CD4-positive, CD25-positive, alpha-beta regulatory T cell (primary cell): ENCODE measurements around the gene KCNB1. TPM values are rescaled to one million over a fixed set of nuclear protein-coding genes. Genes with fewer than 3 reads are reported as not detected.

Source experiments
- ATAC-seq, 2 donors: fragments of 150-1000 bp; cut with Tn5 transposase; one replicate each; pipeline ENCODE4 v1.10.0; 2021; ENCODE audit warnings: low read depth in 2 of 2, moderate number of reproducible peaks in 2 of 2, moderate library complexity in 1 of 2
- DNase-seq, 3 donors: peaks; one replicate each; pipeline versions ENCODE4 v3.0.0 to v3.0.0-alpha.2; 2012 to 2022; ENCODE audit warnings: mixed read lengths in 1 of 3
- H3K27ac ChIP-seq: one replicate; pipeline ENCODE4 v1.7.0; 2013; ENCODE audit warnings: mild to moderate bottlenecking, low read length; ENCODE audit not compliant: insufficient read depth, poor library complexity, severe bottlenecking
- H3K27me3 ChIP-seq: one replicate; pipeline ENCODE4 v1.7.0; 2013; ENCODE audit warnings: low read length; ENCODE audit not compliant: control insufficient read depth, insufficient read depth
- H3K36me3 ChIP-seq: one replicate; pipeline ENCODE4 v1.7.0; 2013; ENCODE audit warnings: mild to moderate bottlenecking, low read length, moderate library complexity; ENCODE audit not compliant: control insufficient read depth, insufficient read depth
- H3K4me1 ChIP-seq: 2 replicates; pipeline ENCODE4 v1.7.0; 2013; ENCODE audit warnings: mild to moderate bottlenecking, low read length; ENCODE audit not compliant: insufficient read depth, control insufficient read depth, poor library complexity, severe bottlenecking
- H3K4me3 ChIP-seq: one replicate; pipeline ENCODE4 v1.7.0; 2013; ENCODE audit warnings: low read depth, mild to moderate bottlenecking, low read length, moderate library complexity
- H3K9me3 ChIP-seq, 2 experiments: 1 replicate in 1 of 2; 2 replicates in 1 of 2; pipeline ENCODE4 v1.7.0; 2013; ENCODE audit warnings: low read length in 2 of 2, mild to moderate bottlenecking in 1 of 2, moderate library complexity in 1 of 2; ENCODE audit not compliant: control insufficient read depth in 2 of 2
- H3K27ac Mint-ChIP-seq, 3 donors: one replicate each; pipeline ENCODE4 v1.8.0; 2020 to 2022; ENCODE audit warnings: mild to moderate bottlenecking in 3 of 3, mixed read lengths in 3 of 3, moderate library complexity in 2 of 3
- H3K27me3 Mint-ChIP-seq: one replicate; pipeline ENCODE4 v1.8.0; 2022; ENCODE audit warnings: mild to moderate bottlenecking, mixed read lengths
- H3K36me3 Mint-ChIP-seq: one replicate; pipeline ENCODE4 v1.8.0; 2020; ENCODE audit warnings: mixed read lengths
- H3K4me1 Mint-ChIP-seq, 4 donors: one replicate each; pipeline ENCODE4 v1.8.0; 2020 to 2022; ENCODE audit warnings: mixed read lengths in 4 of 4, mild to moderate bottlenecking in 1 of 4
- H3K4me3 Mint-ChIP-seq, 4 donors: one replicate each; pipeline ENCODE4 v1.8.0; 2020 to 2022; ENCODE audit warnings: mild to moderate bottlenecking in 4 of 4, mixed read lengths in 4 of 4, moderate library complexity in 3 of 4
- H3K9me3 Mint-ChIP-seq, 7 donors: one replicate each; pipeline ENCODE4 v1.8.0; 2020 to 2022; ENCODE audit warnings: mixed read lengths in 7 of 7, mild to moderate bottlenecking in 3 of 7, moderate library complexity in 2 of 7
- polyA plus RNA-seq, 4 donors: library from polyadenylated mRNA; unstranded; fragments of 300-500 nt; fragmentation: Illumina TruSeq; gene quantifications; one replicate each; pipeline ENCODE4 v1.2.3, GENCODE V29; 2021
- total RNA-seq: library from RNA; stranded (reverse); gene quantifications from one replicate; pipeline ENCODE4 v1.2.3, GENCODE V29; 2022

KCNB1 gene
- total and polyA plus RNA-seq, 5 donors from 2014 or later, result 0.02 to 0.05 TPM; not detected in 3

- Histone ChIP-seq H3K9me3 (no peaks in the 10 kb centered on the region), H3K4me1 (no peaks in the 10 kb centered on the region), H3K27ac (no peak overlapping the region), H3K4me3 (no peak overlapping the region), H3K36me3 (no peaks in the 10 kb centered on the region), H3K27me3 (no peaks in the 10 kb centered on the region)
- Mint-ChIP-seq H3K9me3 (peaks cover 0 to 9% (median 0%) of the 10 kb centered on the region in 7 donors), H3K4me3 (no peak overlapping the region), H3K27me3 (peaks cover 10% of the 10 kb centered on the region), H3K36me3 (peaks cover 4% of the 10 kb centered on the region), H3K27ac (no peak overlapping the region), H3K4me1 (no peaks in the 10 kb centered on the region)
- DNase-seq (no peak), ATAC-seq (no peak)
Observed at GRCh38 chr20:49400410-49400809, 82.1 kb downstream of the KCNB1 start.

DNA sequence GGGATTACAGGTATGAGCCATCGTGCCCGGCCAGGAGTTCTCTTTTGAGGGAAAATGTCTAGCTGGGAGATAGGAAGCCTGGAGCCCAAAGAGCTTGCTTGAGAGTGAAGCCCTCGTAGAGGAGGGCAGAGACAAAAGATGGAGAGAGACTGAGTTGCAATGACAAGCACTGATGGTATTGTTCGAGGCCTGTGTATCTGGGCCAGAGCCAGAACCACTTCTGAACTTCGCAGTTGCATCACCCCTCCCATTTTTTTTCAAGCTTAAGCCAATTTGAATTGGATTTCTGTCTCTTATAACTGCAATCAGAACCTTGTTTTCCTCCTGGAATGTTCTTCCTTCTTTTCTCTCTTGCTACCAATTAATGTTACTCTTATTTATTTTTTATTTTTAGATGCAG lies 83.1 kb downstream of the KCNB1 start:
- Mint-ChIP-seq H3K27ac (no peak overlapping the region), H3K4me3 (no peak overlapping the region)

GRCh38 chr20:49398401-49399144 lies 83.9 kb downstream of the KCNB1 start:
- DNase-seq (no peak), ATAC-seq (no peak)
- no peak overlapping the region for H3K4me3 Mint-ChIP-seq

More for the DNA sequence above, 83.1 kb downstream of the KCNB1 start:
- Histone ChIP-seq H3K4me3 (no peak overlapping the region), H3K9me3 (no peaks in the 10 kb centered on the region), H3K27me3 (no peaks in the 10 kb centered on the region), H3K4me1 (no peaks in the 10 kb centered on the region), H3K27ac (no peak overlapping the region), H3K36me3 (no peaks in the 10 kb centered on the region)
- Mint-ChIP-seq H3K9me3 (peaks cover 0 to 9% (median 0%) of the 10 kb centered on the region in 7 donors), H3K4me1 (no peaks in the 10 kb centered on the region), H3K27me3 (peaks cover 10% of the 10 kb centered on the region), H3K36me3 (peaks cover 4% of the 10 kb centered on the region)
- ATAC-seq (no peak), DNase-seq (no peak)

DNA sequence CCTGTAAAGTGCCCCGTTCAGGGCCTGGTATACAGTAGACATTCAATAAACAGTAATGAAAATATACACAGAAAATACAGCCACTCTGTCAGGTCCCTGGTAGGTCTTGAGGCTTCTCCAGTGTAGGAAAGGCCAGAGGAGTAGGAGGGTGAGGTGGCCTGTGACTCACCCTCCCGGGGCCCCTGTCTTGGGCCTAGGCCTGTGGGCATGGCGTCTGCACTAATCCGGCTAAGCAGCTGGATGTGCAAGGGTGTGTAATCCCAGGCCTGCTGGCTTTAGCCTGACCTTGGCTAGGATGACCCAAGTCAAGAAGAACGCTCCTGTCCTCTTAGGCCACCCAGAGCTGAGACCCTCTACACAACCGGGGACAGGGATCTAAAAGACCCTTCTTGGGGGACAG lies 84.9 kb downstream of the KCNB1 start:
- DNase-seq (no peak), ATAC-seq (no peak)
- Histone ChIP-seq H3K4me3 (no peak overlapping the region), H3K4me1 (no peaks in the 10 kb centered on the region), H3K27ac (no peak overlapping the region), H3K36me3 (no peaks in the 10 kb centered on the region), H3K27me3 (peaks cover 2% of the 10 kb centered on the region), H3K9me3 (no peaks in the 10 kb centered on the region)
- H3K36me3 Mint-ChIP-seq, result peaks cover 4% of the 10 kb centered on the region
- H3K27ac Mint-ChIP-seq, result no peak overlapping the region
- no peak overlapping the region for H3K4me3 Mint-ChIP-seq
- peaks cover 0 to 9% (median 0%) of the 10 kb centered on the region in 7 donors for H3K9me3 Mint-ChIP-seq
- no peaks in the 10 kb centered on the region for H3K4me1 Mint-ChIP-seq
- peaks cover 11% of the 10 kb centered on the region for H3K27me3 Mint-ChIP-seq

More at GRCh38 chr20:49398401-49399144, 83.9 kb downstream of the KCNB1 start:
- Histone ChIP-seq H3K27ac (no peak overlapping the region), H3K36me3 (no peaks in the 10 kb centered on the region), H3K27me3 (no peaks in the 10 kb centered on the region), H3K9me3 (no peaks in the 10 kb centered on the region), H3K4me1 (no peaks in the 10 kb centered on the region), H3K4me3 (no peak overlapping the region)
- Mint-ChIP-seq H3K4me1 (no peaks in the 10 kb centered on the region), H3K9me3 (peaks cover 0 to 9% (median 0%) of the 10 kb centered on the region in 7 donors), H3K36me3 (peaks cover 4% of the 10 kb centered on the region), H3K27ac (peak overlapping the region in 1 of 3 donors; percentile 72), H3K27me3 (peaks cover 5% of the 10 kb centered on the region)

DNA sequence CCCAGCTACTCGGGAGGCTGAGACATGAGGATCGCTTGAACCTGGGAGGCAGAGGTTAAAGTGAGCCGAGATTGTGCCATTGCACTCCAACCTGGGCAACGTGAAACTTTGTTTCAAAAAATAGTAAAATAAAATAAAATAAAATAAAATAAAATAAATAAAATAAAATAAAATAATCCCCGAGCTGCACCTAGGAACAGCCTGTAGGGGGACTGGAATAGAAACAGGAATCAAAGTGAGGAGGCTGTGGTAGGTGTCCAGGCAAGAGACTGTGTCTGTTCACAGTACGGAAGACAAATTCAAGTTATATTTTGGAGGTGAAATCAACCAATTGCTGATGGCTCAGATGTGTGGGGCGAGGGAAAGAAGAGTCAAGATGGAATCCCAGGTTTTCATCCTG lies 86.2 kb downstream of the KCNB1 start:
- H3K27me3 Mint-ChIP-seq, result peaks cover 17% of the 10 kb centered on the region
- H3K4me1 Mint-ChIP-seq, result no peaks in the 10 kb centered on the region

GRCh38 chr20:49395659-49396058 lies 86.8 kb downstream of the KCNB1 start:
- ATAC-seq, result no peak
- Histone ChIP-seq H3K4me1 (no peaks in the 10 kb centered on the region), H3K9me3 (no peaks in the 10 kb centered on the region), H3K27ac (no peak overlapping the region), H3K4me3 (no peak overlapping the region), H3K27me3 (peaks cover 2% of the 10 kb centered on the region), H3K36me3 (no peaks in the 10 kb centered on the region)
- H3K36me3 Mint-ChIP-seq, result no peaks in the 10 kb centered on the region
- H3K4me1 Mint-ChIP-seq, result no peaks in the 10 kb centered on the region
- H3K27ac Mint-ChIP-seq, result no peak overlapping the region
- H3K9me3 Mint-ChIP-seq, result peaks cover 0 to 2% (median 0%) of the 10 kb centered on the region in 7 donors
- DNase-seq, result no peak
- H3K4me3 Mint-ChIP-seq, result no peak overlapping the region
- H3K27me3 Mint-ChIP-seq, result peaks cover 17% of the 10 kb centered on the region

More for the DNA sequence above, 86.2 kb downstream of the KCNB1 start:
- no peaks in the 10 kb centered on the region for H3K36me3 Mint-ChIP-seq
- H3K4me1 ChIP-seq, result no peaks in the 10 kb centered on the region
- no peak overlapping the region for H3K4me3 ChIP-seq
- peaks cover 2% of the 10 kb centered on the region for H3K27me3 ChIP-seq
- H3K27ac Mint-ChIP-seq, result no peak overlapping the region
- no peaks in the 10 kb centered on the region for H3K36me3 ChIP-seq
- H3K9me3 Mint-ChIP-seq, result peaks cover 0 to 4% (median 0%) of the 10 kb centered on the region in 7 donors
- ATAC-seq (no peak), DNase-seq (no peak)
- no peaks in the 10 kb centered on the region for H3K9me3 ChIP-seq
- no peak overlapping the region for H3K4me3 Mint-ChIP-seq
- H3K27ac ChIP-seq, result no peak overlapping the region

- Mint-ChIP-seq H3K9me3 (peaks cover 0 to 2% (median 0%) of the 10 kb centered on the region in 7 donors), H3K27ac (no peak overlapping the region), H3K4me3 (no peak overlapping the region), H3K36me3 (no peaks in the 10 kb centered on the region), H3K27me3 (peaks cover 18% of the 10 kb centered on the region), H3K4me1 (no peaks in the 10 kb centered on the region)
- Histone ChIP-seq H3K9me3 (no peaks in the 10 kb centered on the region), H3K27me3 (peaks cover 2% of the 10 kb centered on the region), H3K36me3 (no peaks in the 10 kb centered on the region), H3K27ac (no peak overlapping the region), H3K4me1 (no peaks in the 10 kb centered on the region), H3K4me3 (no peak overlapping the region)
- ATAC-seq (no peak), DNase-seq (no peak)
Observed at GRCh38 chr20:49395183-49395582, 87.3 kb downstream of the KCNB1 start.

- Mint-ChIP-seq H3K4me3 (no peak overlapping the region), H3K4me1 (no peaks in the 10 kb centered on the region), H3K27ac (no peak overlapping the region), H3K36me3 (no peaks in the 10 kb centered on the region), H3K27me3 (peaks cover 23% of the 10 kb centered on the region), H3K9me3 (peaks cover 0 to 2% (median 0%) of the 10 kb centered on the region in 7 donors)
- Histone ChIP-seq H3K27me3 (peaks cover 2% of the 10 kb centered on the region), H3K9me3 (no peaks in the 10 kb centered on the region), H3K4me3 (no peak overlapping the region), H3K27ac (no peak overlapping the region), H3K36me3 (no peaks in the 10 kb centered on the region), H3K4me1 (no peaks in the 10 kb centered on the region)
- DNase-seq, result no peak
- no peak for ATAC-seq
Observed at GRCh38 chr20:49394757-49395156, 87.7 kb downstream of the KCNB1 start.
